22Rv1 (cell line): ENCODE measurements around the gene SPACA7.

Source experiments
- H3K27ac ChIP-seq: fragments of 450-650 bp; 2 replicates; pipeline ENCODE4 v1.5.1; 2017
- CTCF ChIP-seq: fragments of 450-650 bp; IDR thresholded peaks from 2 replicates; pipeline ENCODE4 v1.5.1; 2017; ENCODE audit warnings: mild to moderate bottlenecking
- ZFX ChIP-seq: fragments of 450-650 bp; IDR thresholded peaks from 2 replicates; pipeline ENCODE4 v1.6.1; 2017; ENCODE audit warnings: antibody characterized with exemption, borderline replicate concordance

Gene SPACA7

DNA sequence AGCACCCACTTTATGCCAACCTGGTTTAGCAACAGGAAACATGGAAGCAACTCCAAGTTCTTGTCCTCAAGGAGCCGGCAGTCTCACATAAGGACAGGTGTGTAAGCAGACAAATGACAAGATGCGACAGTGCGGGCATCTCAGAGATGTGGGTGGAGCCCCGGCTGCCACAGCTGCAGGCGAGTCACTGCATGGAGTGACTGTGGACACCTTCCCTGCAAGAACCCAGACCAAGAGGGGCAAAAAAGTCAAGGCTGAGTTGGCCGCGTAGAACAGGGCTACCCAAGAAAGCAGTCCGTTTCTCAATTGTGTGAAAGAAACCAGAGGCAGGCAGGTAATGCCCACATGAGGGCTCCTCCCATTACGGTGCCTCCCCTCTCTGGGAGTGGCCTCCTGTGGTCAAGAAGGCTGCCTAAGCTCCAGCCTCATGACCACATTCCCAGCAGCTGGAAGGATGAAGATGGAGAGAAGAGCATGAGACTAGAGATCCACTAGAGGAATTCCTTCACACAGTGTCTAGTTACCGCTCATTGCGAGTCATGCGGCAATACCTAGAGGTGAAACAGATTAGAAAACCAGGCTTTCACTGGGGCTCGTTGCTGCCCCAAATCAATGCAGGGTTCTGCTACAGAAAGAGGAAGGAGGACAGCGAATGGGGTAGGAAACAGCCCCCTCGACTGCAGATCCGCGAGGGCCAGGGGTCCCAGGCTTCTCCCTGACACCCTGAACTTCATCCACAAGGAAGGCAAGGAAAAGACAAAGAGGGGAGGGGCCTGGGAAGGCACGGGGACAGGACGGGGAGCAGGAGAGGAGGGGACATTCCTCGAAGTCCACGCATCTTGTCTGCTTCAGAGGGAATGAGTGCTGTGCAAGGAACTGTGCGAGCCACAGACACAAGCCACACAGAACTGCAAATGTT, 80.2 kb downstream of the SPACA7 start:
- TF ChIP-seq ZFX (no peak), CTCF (no peak)

GRCh38 chr13:112457081-112457480, 80.9 kb downstream of the SPACA7 start:
- H3K27ac ChIP-seq, result no peak overlapping the region
- TF ChIP-seq ZFX (no peak), CTCF (no peak)

More for the DNA sequence above, 80.2 kb downstream of the SPACA7 start:
- H3K27ac ChIP-seq, result no peak overlapping the region

GRCh38 chr13:112457485-112457884, 81.3 kb downstream of the SPACA7 start:
- no peak overlapping the region for H3K27ac ChIP-seq
- TF ChIP-seq ZFX (no peak), CTCF (no peak)

DNA sequence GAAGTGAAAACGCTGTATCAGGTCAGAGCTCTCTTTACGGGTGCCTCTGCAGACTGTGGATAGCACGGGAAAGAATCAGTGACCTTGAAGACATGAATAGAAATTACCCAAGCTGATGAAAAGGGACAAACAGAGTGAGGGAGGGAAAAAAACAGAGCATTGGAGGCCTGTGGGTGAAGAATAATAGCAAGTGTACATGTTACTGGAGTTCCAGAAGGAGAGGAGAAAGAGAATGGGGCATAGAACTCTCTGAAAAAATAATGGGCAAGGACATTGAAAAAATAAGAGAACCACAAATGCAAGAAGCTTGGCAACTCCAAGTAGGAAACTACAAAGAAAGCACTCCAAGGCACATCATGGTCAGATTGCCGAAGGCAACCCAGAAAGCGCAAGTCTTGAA, 86.3 kb downstream of the SPACA7 start:
- TF ChIP-seq CTCF (no peak), ZFX (no peak)
- H3K27ac ChIP-seq, result no peak overlapping the region

- H3K27ac ChIP-seq, result no peak overlapping the region
These were observed 88.6 kb downstream of the SPACA7 start for GRCh38 chr13:112464720-112465119.

DNA sequence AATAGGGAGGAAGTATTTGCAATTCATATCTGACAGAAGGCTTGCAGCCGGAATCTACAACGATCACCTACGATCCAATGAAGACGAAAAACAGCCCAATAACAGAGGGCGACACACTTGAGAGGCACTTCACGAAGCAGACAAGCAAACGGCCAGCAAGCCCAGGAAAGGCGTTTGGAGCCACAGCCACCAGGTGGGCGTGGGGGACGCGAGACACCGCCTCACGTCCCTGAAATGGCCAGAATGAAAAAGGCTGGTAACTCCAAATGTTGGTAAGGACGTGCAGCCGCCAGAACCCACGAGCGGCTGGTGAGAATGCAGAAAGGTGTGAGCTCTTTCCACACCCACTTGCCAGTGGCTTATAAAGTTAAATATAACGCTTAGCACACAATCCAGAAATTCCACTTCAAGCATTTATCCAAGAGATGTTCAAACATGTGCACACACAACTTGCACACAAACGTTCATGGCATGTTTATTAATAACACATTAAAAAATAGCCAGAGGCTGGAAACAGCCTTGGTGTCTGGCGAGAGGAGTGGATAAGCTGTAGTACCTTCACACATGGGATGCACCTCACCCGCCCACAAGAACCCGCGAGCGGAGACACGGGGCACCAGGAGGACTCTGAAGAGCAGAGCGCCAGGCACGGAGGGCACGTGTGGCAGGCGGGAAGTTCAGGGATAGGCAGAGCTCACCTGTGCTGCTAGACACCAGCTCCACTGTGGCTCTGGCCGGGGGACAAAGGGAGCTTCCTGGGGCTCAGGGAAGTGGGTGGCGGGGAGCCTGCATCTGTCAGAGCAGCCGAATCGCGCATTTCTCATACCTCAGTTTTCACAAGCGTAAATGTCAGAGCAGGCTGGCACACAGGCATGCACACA, 89.3 kb downstream of the SPACA7 start:
- no peak for TF ChIP-seq CTCF
- no peak for TF ChIP-seq ZFX
- H3K27ac ChIP-seq, result no peak overlapping the region

More at GRCh38 chr13:112464720-112465119, 88.6 kb downstream of the SPACA7 start:
- no peak for TF ChIP-seq ZFX
- no peak for TF ChIP-seq CTCF
